ENCODE data around the gene RFX2. TPM values are rescaled to one million over a fixed set of nuclear protein-coding genes. Genes with fewer than 3 reads are reported as not detected.

RFX2 gene
- total and polyA plus RNA-seq, 10 of the 15 experiments (the other 5 are each of a cell fraction or from before 2014, with no cell fraction given), result 3.2 to 9.8 (median 4.7) TPM

- TF ChIP-seq EP300 (IDR thresholded peaks at IDR 0.05; ENCODE audit: borderline replicate concordance in 1 of 2, control insufficient read depth in 1 of 2, low read depth in 2 of 2, low read length in 2 of 2) (no peak), REST (IDR thresholded peaks at IDR 0.05; ENCODE audit: low read depth, low read length) (no peak), CHD1 (IDR thresholded peaks at IDR 0.05; ENCODE audit: low read depth, low read length) (no peak), ZNF274 (IDR thresholded peaks at IDR 0.05; ENCODE audit: insufficient read depth, insufficient read length) (no peak), SUZ12 (IDR thresholded peaks at IDR 0.05; ENCODE audit: unreplicated experiment) (no peak), MYB (IDR thresholded peaks at IDR 0.05; ENCODE audit: borderline replicate concordance, low read depth, low read length) (no peak), DPF2 (IDR thresholded peaks at IDR 0.05) (no peak)
Measured at GRCh38 chr19:5991244-5991838, 119.0 kb downstream of the RFX2 start (continued).

DNA sequence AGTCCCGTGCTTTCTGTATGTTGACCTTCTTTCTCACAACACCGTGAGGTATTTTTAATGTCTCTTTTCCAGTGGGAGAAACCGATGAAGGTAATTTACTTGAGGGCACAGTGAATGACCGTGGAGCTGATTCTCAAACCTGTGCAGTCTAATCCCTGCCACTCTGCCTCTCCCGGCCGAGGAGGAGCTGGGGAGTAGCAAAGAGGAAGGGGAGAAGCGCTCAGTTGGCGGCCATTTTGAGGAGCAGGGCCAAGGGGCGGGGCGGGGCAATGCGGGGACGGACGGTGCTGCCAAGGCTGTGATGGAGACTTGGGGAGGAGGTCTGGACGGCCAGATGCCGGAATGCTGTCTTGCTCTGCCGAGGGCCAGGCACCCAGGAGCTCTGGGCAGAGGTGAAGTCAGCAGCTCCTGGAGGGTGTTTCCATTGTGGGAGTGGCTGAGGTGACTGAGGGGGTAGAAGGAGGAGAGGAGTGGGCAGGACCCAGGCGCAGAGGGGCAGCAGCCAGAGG, 120.0 kb downstream of the RFX2 start:
- no peak overlapping the region for H3K4me3 ChIP-seq
- in situ Hi-C loops (cut with MboI), result no loop called here
- no peaks in the 10 kb centered on the region for H3K27me3 ChIP-seq (replicated peaks in 1 of 2; ENCODE audit: control insufficient read depth in 2 of 2, insufficient read depth in 2 of 2, low read length in 1 of 2)
- no TSS peak for BruUV-seq (replicated peaks)
- ChIA-PET CTCF (interaction anchor here (1.1 to 7.8 kb wide), 8 partner anchors 10 to 187 kb away, joined by 3 to 76 read pairs (median 16); partner anchors contain the start of gene RANBP3), POLR2A (interaction anchor here (0.8 kb wide), 1 partner anchor 151 kb away, joined by 3 read pairs; no protein-coding TSS in a partner anchor), RAD21 (ENCODE audit: unreplicated experiment) (interaction anchor here (1.7 to 4.7 kb wide), 2 partner anchors 22 to 135 kb away, joined by 7 to 17 read pairs; no protein-coding TSS in a partner anchor), SMC1A (ENCODE audit: uncharacterized antibody, unreplicated experiment) (interaction anchor here (1.1 to 3.6 kb wide), 5 partner anchors 32 to 136 kb away, joined by 3 to 28 read pairs (median 7); no protein-coding TSS in a partner anchor)
- ATAC-seq, result no peak
- no peak overlapping the region for H3K27ac ChIP-seq (ENCODE audit: control insufficient read depth, insufficient read depth)
- no peak for FAIRE-seq
- no peaks in the 10 kb centered on the region for H3K79me2 ChIP-seq (ENCODE audit: control insufficient read depth, insufficient read depth, low read length)
- no peaks in the 10 kb centered on the region for H3K36me3 ChIP-seq (ENCODE audit: control insufficient read depth in 2 of 2, insufficient read depth in 2 of 2, low read length in 1 of 2)
- intact Hi-C loops (cut with micrococcal nuclease; ENCODE audit: unreplicated experiment), result no loop called here
- H4K20me1 ChIP-seq (ENCODE audit: control insufficient read depth, insufficient read depth), result no peaks in the 10 kb centered on the region
- no peaks in the 10 kb centered on the region for H3K9me3 ChIP-seq (replicated peaks; ENCODE audit: control insufficient read depth, insufficient read depth, low read length)
- peaks cover 8% of the 10 kb centered on the region for H3K4me1 ChIP-seq (ENCODE audit: control insufficient read depth, insufficient read depth, low read length)
- H3K4me2 ChIP-seq (ENCODE audit: control insufficient read depth, insufficient read depth), result no peak overlapping the region
- 97% methylated on average over 11 of the region's 17 CpGs for WGBS (ENCODE audit: insufficient coverage, insufficient replicate concordance, low lambda C conversion rate, missing lambda C conversion rate)
- no peak overlapping the region for H3K9ac ChIP-seq (ENCODE audit: control insufficient read depth, insufficient read depth, low read length)
- DNase-seq (ENCODE audit: low read depth, low spot score), result no peak
- H2AFZ ChIP-seq (ENCODE audit: control insufficient read depth, low read depth, low read length), result no peak overlapping the region
- TF ChIP-seq ZNF622 (IDR thresholded peaks at IDR 0.05) (no peak), SMAD1 (IDR thresholded peaks at IDR 0.05; ENCODE audit: low read depth, partially characterized antibody) (no peak), RAD51 (IDR thresholded peaks at IDR 0.05) (no peak), NR2F1 (conservative IDR thresholded peaks at IDR 0.05) (no peak), FOS (IDR thresholded peaks at IDR 0.05; ENCODE audit: borderline replicate concordance, extremely low read depth, insufficient read length) (no peak), ZBTB4 (CRISPR knock-in tag; IDR thresholded peaks at IDR 0.05) (no peak)
- TF ChIP-seq, protein P1, sequence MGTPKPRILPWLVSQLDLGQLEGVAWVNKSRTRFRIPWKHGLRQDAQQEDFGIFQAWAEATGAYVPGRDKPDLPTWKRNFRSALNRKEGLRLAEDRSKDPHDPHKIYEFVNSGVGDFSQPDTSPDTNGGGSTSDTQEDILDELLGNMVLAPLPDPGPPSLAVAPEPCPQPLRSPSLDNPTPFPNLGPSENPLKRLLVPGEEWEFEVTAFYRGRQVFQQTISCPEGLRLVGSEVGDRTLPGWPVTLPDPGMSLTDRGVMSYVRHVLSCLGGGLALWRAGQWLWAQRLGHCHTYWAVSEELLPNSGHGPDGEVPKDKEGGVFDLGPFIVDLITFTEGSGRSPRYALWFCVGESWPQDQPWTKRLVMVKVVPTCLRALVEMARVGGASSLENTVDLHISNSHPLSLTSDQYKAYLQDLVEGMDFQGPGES (IDR thresholded peaks at IDR 0.05), result no peak
